Activated CD8-positive, alpha-beta T cell treated with anti-CD3 and anti-CD28 coated beads for 36 hours (primary cell): ENCODE measurements around the gene GREB1. TPM values are rescaled to one million over a fixed set of nuclear protein-coding genes. Genes with fewer than 3 reads are reported as not detected.

ENCODE experiments used
- ATAC-seq: fragments of 200-7000 bp; cut with Tn5 transposase; one replicate; pipeline ENCODE4 v1.10.0; 2021; ENCODE audit warnings: mild to moderate bottlenecking, moderate library complexity
- CTCF ChIA-PET: fragments of 350-600 bp; sonication (Branson Sonifier 250); formaldehyde crosslinking; loops from one replicate; lab custom pipeline; 2021; ENCODE audit warnings: antibody characterized with exemption; lab: Charles Lee
- POLR2A ChIA-PET: fragments of 350-600 bp; sonication (Branson Sonifier 250); formaldehyde crosslinking; loops from one replicate; lab custom pipeline; 2021; ENCODE audit warnings: antibody characterized with exemption; lab: Charles Lee
- DNase-seq: peaks from one replicate; pipeline ENCODE4 v3.0.0-alpha.2; 2020
- H3K27ac Mint-ChIP-seq: one replicate; pipeline ENCODE4 v1.8.0; 2021; ENCODE audit warnings: mild to moderate bottlenecking, mixed read lengths
- H3K27me3 Mint-ChIP-seq: one replicate; pipeline ENCODE4 v1.8.0; 2021; ENCODE audit warnings: mixed read lengths
- H3K36me3 Mint-ChIP-seq: one replicate; pipeline ENCODE4 v1.8.0; 2021; ENCODE audit warnings: low read depth, mixed read lengths
- H3K4me1 Mint-ChIP-seq: one replicate; pipeline ENCODE4 v1.8.0; 2021; ENCODE audit warnings: low read depth, mixed read lengths
- H3K4me3 Mint-ChIP-seq: one replicate; pipeline ENCODE4 v1.8.0; 2021; ENCODE audit warnings: mild to moderate bottlenecking, moderate library complexity, mixed read lengths
- H3K9me3 Mint-ChIP-seq: one replicate; pipeline ENCODE4 v1.8.0; 2021; ENCODE audit warnings: mixed read lengths
- intact Hi-C: fragments of 100-400 bp; cut with micrococcal nuclease; formaldehyde crosslinking; loops from one replicate; pipeline ENCODE4 v1.10.0; 2022
- total RNA-seq, 2 experiments: library from RNA; stranded (reverse); gene quantifications; one replicate each; pipeline ENCODE4 v1.2.3, GENCODE V29; 2021
- TF ChIP-seq, protein P1 (sequence below): fragments of 200-600 bp; IDR thresholded peaks from one replicate; pipeline ENCODE4 v1.8.0; 2022; ENCODE audit warnings: antibody characterized with exemption, mild to moderate bottlenecking

The GREB1 gene
- total RNA-seq, 2 experiments from 2014 or later = 1.5 TPM

DNA sequence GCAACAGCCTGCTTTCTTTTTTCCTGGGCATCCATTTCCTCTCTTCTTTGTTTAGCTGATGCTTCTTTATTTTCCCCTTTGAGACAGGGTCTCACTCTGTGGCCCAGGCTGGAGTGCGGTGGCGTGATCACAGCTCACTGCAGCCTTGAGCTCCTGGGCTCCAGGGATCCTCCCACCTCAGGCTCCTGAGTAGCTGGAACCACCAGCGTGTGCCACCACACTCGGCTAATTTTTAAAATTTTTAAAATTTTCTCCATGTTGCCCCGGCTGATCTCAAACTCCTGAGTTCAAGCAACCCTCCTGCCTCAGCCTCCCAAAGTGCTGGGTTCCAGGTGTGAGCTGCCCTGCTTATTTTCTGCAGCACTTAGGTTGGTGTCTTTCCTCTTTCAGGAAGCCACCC is 77.4 kb downstream of the GREB1 start:
- CTCF ChIA-PET = no interaction called here
- H3K4me1 Mint-ChIP-seq = no peaks in the 10 kb centered on the region
- H3K4me3 Mint-ChIP-seq = no peak overlapping the region
- ATAC-seq = no peak
- intact Hi-C loops = no loop called here
- POLR2A ChIA-PET = no interaction called here
- TF ChIP-seq, protein P1, sequence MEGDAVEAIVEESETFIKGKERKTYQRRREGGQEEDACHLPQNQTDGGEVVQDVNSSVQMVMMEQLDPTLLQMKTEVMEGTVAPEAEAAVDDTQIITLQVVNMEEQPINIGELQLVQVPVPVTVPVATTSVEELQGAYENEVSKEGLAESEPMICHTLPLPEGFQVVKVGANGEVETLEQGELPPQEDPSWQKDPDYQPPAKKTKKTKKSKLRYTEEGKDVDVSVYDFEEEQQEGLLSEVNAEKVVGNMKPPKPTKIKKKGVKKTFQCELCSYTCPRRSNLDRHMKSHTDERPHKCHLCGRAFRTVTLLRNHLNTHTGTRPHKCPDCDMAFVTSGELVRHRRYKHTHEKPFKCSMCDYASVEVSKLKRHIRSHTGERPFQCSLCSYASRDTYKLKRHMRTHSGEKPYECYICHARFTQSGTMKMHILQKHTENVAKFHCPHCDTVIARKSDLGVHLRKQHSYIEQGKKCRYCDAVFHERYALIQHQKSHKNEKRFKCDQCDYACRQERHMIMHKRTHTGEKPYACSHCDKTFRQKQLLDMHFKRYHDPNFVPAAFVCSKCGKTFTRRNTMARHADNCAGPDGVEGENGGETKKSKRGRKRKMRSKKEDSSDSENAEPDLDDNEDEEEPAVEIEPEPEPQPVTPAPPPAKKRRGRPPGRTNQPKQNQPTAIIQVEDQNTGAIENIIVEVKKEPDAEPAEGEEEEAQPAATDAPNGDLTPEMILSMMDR = no peak
- H3K27ac Mint-ChIP-seq = no peak overlapping the region
- DNase-seq = no peak
- no peaks in the 10 kb centered on the region for H3K36me3 Mint-ChIP-seq
- H3K27me3 Mint-ChIP-seq = no peaks in the 10 kb centered on the region
- no peaks in the 10 kb centered on the region for H3K9me3 Mint-ChIP-seq

DNA sequence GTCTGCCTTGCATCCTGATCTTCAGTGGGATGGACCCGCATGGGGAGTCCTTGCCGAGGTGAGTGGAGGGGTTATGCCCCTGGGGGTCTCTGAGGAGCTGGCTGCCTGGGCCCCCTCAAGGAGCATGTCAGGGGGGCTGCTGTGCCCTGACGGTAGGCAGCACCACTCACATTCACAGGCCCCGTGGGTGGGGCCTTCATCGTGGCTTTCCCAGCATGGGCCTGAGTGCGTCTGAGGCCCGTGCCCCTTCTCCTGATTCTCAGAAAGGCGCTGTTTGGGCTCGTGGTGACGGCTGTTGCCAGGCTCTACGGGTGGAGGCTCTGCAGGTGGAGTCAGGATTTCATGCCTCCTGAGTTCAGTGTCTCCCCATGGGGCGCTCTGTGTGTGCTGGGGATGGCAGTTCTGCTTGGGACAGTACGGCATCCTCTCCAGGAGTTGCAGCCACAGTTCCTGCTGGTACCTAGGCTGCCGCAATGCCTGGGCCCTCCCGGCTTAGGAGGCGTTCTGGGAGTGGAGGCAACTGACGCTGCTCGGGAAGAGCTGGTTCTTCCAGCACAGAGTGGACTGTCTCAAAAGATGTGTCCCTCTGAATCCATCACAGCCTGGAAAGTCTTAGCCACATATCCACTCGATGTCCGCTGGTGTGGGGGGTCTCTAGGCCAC is 78.8 kb downstream of the GREB1 start:
- DNase-seq (no peak), ATAC-seq (no peak)
- TF ChIP-seq, protein P1 = no peak
- CTCF ChIA-PET = no interaction called here
- no peaks in the 10 kb centered on the region for H3K36me3 Mint-ChIP-seq
- no peaks in the 10 kb centered on the region for H3K4me1 Mint-ChIP-seq
- H3K4me3 Mint-ChIP-seq = no peak overlapping the region
- H3K27me3 Mint-ChIP-seq = no peaks in the 10 kb centered on the region
- POLR2A ChIA-PET = no interaction called here
- intact Hi-C loops = no loop called here
- H3K27ac Mint-ChIP-seq = no peak overlapping the region
- H3K9me3 Mint-ChIP-seq = no peaks in the 10 kb centered on the region

DNA sequence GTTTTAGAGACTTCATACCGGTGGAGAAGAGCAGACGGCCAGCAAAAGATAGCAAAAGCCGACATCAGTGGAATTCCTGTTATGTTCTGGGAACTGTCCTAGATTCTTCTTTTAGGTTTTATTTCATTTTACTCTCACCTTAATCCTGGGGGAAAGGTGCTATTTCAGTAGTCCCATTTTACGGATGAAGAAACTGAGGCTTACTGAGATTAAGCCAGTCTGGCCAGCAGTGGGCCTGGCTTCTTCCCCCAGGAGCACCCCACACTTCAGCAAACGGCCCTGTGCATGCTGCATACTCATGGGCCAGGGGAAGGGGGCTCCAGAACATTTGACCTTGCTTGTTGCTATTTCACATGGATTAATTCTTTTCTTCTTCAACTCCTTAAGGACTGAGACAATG is 79.5 kb downstream of the GREB1 start:
- TF ChIP-seq, protein P1 = no peak
- H3K36me3 Mint-ChIP-seq = no peaks in the 10 kb centered on the region
- ChIA-PET POLR2A (no interaction called here), CTCF (no interaction called here)
- no peaks in the 10 kb centered on the region for H3K27me3 Mint-ChIP-seq
- DNase-seq = no peak
- ATAC-seq = no peak
- no peaks in the 10 kb centered on the region for H3K9me3 Mint-ChIP-seq
- no peak overlapping the region for H3K4me3 Mint-ChIP-seq
- intact Hi-C loops = no loop called here
- no peak overlapping the region for H3K27ac Mint-ChIP-seq
- H3K4me1 Mint-ChIP-seq = no peaks in the 10 kb centered on the region

DNA sequence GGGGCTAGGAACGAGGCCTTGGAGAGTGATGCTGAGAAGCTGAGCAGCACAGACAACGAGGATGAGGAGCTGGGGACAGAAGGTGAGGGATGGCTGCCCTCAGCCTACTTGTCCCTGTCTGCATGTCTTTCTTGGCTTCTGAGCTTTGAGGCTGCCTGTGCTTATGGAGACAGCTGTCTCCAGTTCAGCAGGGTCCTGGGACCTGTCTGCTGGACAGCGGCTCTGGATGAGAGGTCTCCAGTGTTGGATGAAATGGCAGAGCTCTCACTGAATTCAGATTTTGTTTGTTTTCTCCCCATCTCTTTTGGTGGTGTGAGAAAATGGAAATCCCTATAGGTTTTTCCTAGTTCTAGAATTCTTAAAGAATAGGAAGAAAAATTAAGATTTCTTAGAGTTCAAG is 81.4 kb downstream of the GREB1 start:
- DNase-seq (no peak), ATAC-seq (no peak)
- no peak overlapping the region for H3K27ac Mint-ChIP-seq
- H3K9me3 Mint-ChIP-seq = no peaks in the 10 kb centered on the region
- POLR2A ChIA-PET = no interaction called here
- TF ChIP-seq, protein P1 = no peak
- no peaks in the 10 kb centered on the region for H3K4me1 Mint-ChIP-seq
- H3K27me3 Mint-ChIP-seq = no peaks in the 10 kb centered on the region
- CTCF ChIA-PET = interaction anchor here (1.8 kb wide), 1 partner anchor 33 kb away, joined by 4 read pairs; no protein-coding TSS in a partner anchor
- no peaks in the 10 kb centered on the region for H3K36me3 Mint-ChIP-seq
- H3K4me3 Mint-ChIP-seq = no peak overlapping the region
- intact Hi-C loops = no loop called here

DNA sequence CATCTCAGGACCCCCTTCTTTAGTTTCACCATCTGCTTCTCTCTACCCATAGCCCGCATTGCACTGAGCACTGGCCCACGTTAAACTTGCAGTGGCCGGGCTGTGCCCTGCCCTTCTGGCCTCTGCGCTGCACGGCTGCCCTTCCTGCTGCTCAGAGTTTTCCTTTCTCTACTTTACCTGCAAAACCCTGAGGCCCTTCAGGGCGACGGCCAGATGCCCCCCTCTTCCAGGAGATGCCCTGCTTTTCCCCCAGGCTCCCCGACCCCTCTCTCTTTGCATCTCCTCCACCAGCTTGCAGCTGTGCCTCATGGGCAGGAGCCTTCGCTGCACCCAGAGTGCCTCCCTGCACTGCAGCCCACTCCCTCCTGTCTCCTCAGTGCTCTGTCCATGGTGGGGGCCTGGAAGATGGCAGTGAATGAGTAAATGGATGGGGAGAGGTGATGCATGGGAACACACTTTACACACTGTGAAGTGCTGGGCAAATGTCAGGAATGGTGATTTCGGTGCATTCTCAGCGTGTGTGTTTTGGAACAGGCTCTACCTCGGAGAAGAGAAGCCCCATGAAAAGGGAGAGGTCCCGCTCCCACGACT is 82.3 kb downstream of the GREB1 start:
- DNase-seq (no peak), ATAC-seq (no peak)
- ChIA-PET POLR2A (no interaction called here), CTCF (no interaction called here)
- TF ChIP-seq, protein P1 = no peak
- Mint-ChIP-seq H3K4me1 (no peaks in the 10 kb centered on the region), H3K9me3 (no peaks in the 10 kb centered on the region), H3K4me3 (no peak overlapping the region), H3K36me3 (no peaks in the 10 kb centered on the region), H3K27me3 (no peaks in the 10 kb centered on the region), H3K27ac (no peak overlapping the region)
- intact Hi-C loops = no loop called here
